H1 (cell line): ENCODE measurements around the gene KCNB1.

Source experiments
- CTCF ChIP-seq, 3 experiments: IDR thresholded peaks; 1 replicate in 2 of 3; 2 replicates in 1 of 3; pipeline versions ENCODE4 v1.5.1 to v1.6.1; 2011; ENCODE audit warnings: low read length in 3 of 3, mild to moderate bottlenecking in 3 of 3, inconsistent platforms in 2 of 3, low read depth in 1 of 3, moderate library complexity in 1 of 3; ENCODE audit not compliant: insufficient read depth in 1 of 3; ENCODE audit errors: control extremely low read depth in 1 of 3
- TF ChIP-seq, protein P1 (sequence below): IDR thresholded peaks from 2 replicates; pipeline ENCODE4 v1.6.1; 2011; ENCODE audit warnings: low read length, improper control_type of control experiment

DNA sequence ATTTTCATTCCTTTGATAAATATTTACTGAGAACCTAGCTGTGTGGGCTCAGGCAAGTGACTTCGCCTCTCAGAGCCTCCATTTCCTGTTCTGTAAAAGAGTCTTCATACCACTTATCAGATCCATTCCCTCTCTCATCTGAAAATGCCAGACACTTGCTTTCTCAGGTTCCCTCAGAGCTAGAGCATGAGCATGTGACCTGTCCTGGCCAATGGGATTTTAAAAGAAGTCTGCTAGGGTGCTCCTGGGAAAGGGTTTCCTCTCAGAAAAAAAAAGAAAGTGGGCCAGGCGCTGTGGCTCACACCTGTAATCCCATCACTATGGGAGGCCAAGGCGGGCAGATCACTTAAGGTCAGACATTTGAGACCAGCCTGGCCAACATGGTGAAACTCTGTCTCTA, 5.3 kb downstream of the KCNB1 start:
- no peak for TF ChIP-seq CTCF (IDR thresholded peaks at IDR 0.05; ENCODE audit: control extremely low read depth in 1 of 3, insufficient read depth in 1 of 3, low read depth in 1 of 3, low read length in 3 of 3)
- TF ChIP-seq, protein P1, sequence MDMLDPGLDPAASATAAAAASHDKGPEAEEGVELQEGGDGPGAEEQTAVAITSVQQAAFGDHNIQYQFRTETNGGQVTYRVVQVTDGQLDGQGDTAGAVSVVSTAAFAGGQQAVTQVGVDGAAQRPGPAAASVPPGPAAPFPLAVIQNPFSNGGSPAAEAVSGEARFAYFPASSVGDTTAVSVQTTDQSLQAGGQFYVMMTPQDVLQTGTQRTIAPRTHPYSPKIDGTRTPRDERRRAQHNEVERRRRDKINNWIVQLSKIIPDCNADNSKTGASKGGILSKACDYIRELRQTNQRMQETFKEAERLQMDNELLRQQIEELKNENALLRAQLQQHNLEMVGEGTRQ = peak; percentile 37; the same call in 1 of the 2 replicates
